PC-3 (cell line): ENCODE data around the gene MACROH2A1. TPM values are rescaled to one million over a fixed set of nuclear protein-coding genes. Genes with fewer than 3 reads are reported as not detected.

Experiments used
- ATAC-seq: fragments of 200-7000 bp; cut with Tn5 transposase; 2 replicates; pipeline ENCODE4 v1.9.1; 2020; ENCODE audit warnings: mild to moderate bottlenecking, moderate library complexity
- BruUV-seq: library from RNA; stranded (reverse); fragments of 400-500 nt; replicated peaks from 2 replicates; lab custom pipeline; 2021; lab: Mats Ljungman, UMichigan
- CTCF ChIA-PET: fragments of 300-600 bp; sonication (Branson Sonifier 250); formaldehyde crosslinking; loops from one replicate; lab custom pipeline; 2022; ENCODE audit warnings: antibody characterized with exemption; lab: Charles Lee
- POLR2A ChIA-PET: fragments of 300-600 bp; sonication (Branson Sonifier 250); formaldehyde crosslinking; loops from one replicate; lab custom pipeline; 2022; ENCODE audit warnings: antibody characterized with exemption; ENCODE audit not compliant: unreplicated experiment; lab: Charles Lee
- DNase-seq: peaks from one replicate; pipeline ENCODE4 v3.0.0-alpha.2; 2015
- H2AFZ ChIP-seq: fragments of 300-600 bp; sonication (generic); 2 replicates; pipeline ENCODE4 v1.6.0; 2016; ENCODE audit warnings: antibody characterized with exemption, low read length
- H3F3A ChIP-seq: fragments of 300-600 bp; sonication (generic); one replicate; pipeline ENCODE4 v1.6.0; 2017; ENCODE audit warnings: antibody characterized with exemption, low read length, control low read depth, mild to moderate bottlenecking; ENCODE audit not compliant: unreplicated experiment
- H3K27ac ChIP-seq: fragments of 300-600 bp; sonication (generic); 2 replicates; pipeline ENCODE4 v1.5.1; 2016; ENCODE audit warnings: mild to moderate bottlenecking, low read length
- H3K27me3 ChIP-seq: fragments of 300-600 bp; sonication (generic); 2 replicates; pipeline ENCODE4 v1.6.1; 2016; ENCODE audit warnings: low read length, mixed read lengths
- H3K36me3 ChIP-seq: fragments of 300-600 bp; sonication (generic); 2 replicates; pipeline ENCODE4 v1.6.1; 2016; ENCODE audit warnings: low read depth, mixed run types, low read length, mixed read lengths
- H3K4me1 ChIP-seq: fragments of 300-600 bp; sonication (generic); 2 replicates; pipeline ENCODE4 v1.5.1; 2016; ENCODE audit warnings: low read length; ENCODE audit not compliant: insufficient read depth
- H3K4me2 ChIP-seq: fragments of 300-600 bp; sonication (generic); 2 replicates; pipeline ENCODE4 v1.6.0; 2016; ENCODE audit warnings: low read length
- H3K4me3 ChIP-seq: fragments of 300-600 bp; sonication (generic); 2 replicates; pipeline ENCODE4 v1.5.1; 2016; ENCODE audit warnings: mild to moderate bottlenecking, low read length, mixed read lengths
- H3K79me2 ChIP-seq: fragments of 300-600 bp; sonication (generic); 2 replicates; pipeline ENCODE4 v1.6.1; 2017; ENCODE audit warnings: low read length, mixed read lengths
- H3K9ac ChIP-seq: fragments of 300-600 bp; sonication (generic); 2 replicates; pipeline ENCODE4 v1.6.0; 2016; ENCODE audit warnings: mild to moderate bottlenecking, low read length
- H3K9me2 ChIP-seq: fragments of 300-600 bp; sonication (generic); replicated peaks from 2 replicates; pipeline ENCODE4 v1.6.1; 2016; ENCODE audit warnings: mixed run types, low read length, mixed read lengths
- H3K9me3 ChIP-seq: fragments of 300-600 bp; sonication (generic); 2 replicates; pipeline ENCODE4 v1.6.1; 2016; ENCODE audit warnings: low read length, mixed read lengths
- H4K20me1 ChIP-seq: fragments of 300-600 bp; sonication (generic); 2 replicates; pipeline ENCODE4 v1.6.1; 2016; ENCODE audit warnings: low read length, mixed read lengths
- EZH2 ChIP-seq: fragments of 300-600 bp; sonication (generic); IDR thresholded peaks from one replicate; pipeline ENCODE4 v1.6.1; 2017; ENCODE audit warnings: antibody characterized with exemption, mild to moderate bottlenecking, low read length; ENCODE audit not compliant: unreplicated experiment
- EZH2phosphoT487 ChIP-seq: fragments of 300-600 bp; sonication (generic); IDR thresholded peaks from 2 replicates; pipeline ENCODE4 v1.6.1; 2018; ENCODE audit warnings: mild to moderate bottlenecking, antibody characterized with exemption, low read length, borderline replicate concordance
- intact Hi-C: fragments of 100-400 bp; cut with micrococcal nuclease; formaldehyde crosslinking; loops from 2 replicates; pipeline ENCODE4 v1.9.0; 2023
- total RNA-seq: library from RNA; depleted of rRNA; stranded (reverse); fragments of >200 nt; gene quantifications from 2 replicates; pipeline ENCODE4 v1.2.3, GENCODE V29; 2014
- TF ChIP-seq, protein P1 (sequence below): fragments of 300-600 bp; sonication (generic); conservative IDR thresholded peaks from 2 replicates; pipeline ENCODE4 v1.5.1; 2017; ENCODE audit warnings: antibody characterized with exemption, low read depth, mild to moderate bottlenecking, low read length

The MACROH2A1 gene
- total RNA-seq, 1 experiment from 2014 or later: 388 TPM

DNA sequence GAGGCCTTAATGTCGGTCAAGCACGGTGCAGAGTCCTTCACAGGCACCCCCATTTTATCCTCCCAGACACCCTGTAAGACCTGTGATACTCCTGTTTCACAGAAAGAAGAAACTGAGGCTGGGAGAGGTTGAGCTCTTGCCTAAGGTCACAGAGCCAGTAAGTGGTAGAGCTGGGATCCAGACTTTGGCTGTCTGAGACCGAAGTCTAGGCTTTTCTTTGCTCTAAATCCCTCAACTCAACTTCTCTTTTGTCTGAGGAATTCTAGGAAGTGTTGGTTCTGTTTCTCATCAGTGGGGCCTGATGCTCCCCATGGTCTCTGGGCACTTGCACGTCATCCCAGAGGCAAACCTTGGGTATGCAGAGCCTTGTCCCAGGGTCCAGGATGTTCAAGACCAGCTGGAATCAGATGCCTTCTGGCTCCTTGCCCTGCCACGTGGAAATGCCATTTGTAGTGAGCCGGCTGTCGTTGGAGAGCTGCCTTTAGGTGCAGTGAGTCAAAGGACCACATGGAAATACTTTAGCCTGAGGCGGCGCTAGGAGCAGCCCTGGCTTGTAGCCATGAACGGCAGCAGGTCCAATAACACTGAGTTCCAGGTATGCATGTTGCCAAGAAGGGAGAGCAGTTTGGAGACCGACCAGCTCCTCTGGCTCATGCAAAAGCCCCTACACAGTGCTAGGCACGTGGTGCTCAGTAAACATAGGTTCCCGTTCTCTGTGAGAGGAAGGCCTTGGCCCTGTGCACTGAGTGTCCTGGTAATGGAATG lies 38.9 kb upstream of the MACROH2A1 start:
- Histone ChIP-seq H3K36me3 (no peaks in the 10 kb centered on the region), H3K9me3 (no peaks in the 10 kb centered on the region), H3K27me3 (no peaks in the 10 kb centered on the region), H3K4me3 (no peak overlapping the region), H3F3A (no peaks in the 10 kb centered on the region), H3K9ac (no peak overlapping the region), H3K4me1 (peaks cover 12% of the 10 kb centered on the region), H2AFZ (no peak overlapping the region), H3K9me2 (no peaks in the 10 kb centered on the region), H3K27ac (no peak overlapping the region), H3K79me2 (no peaks in the 10 kb centered on the region), H3K4me2 (0 out of 2 replicates have a peak overlapping the region, but pooled peaks have one; percentile 18), H4K20me1 (no peaks in the 10 kb centered on the region)
- intact Hi-C loops: no loop called here
- POLR2A ChIA-PET: no interaction called here
- no TSS peak for BruUV-seq
- CTCF ChIA-PET: no interaction called here
- DNase-seq (peak; percentile 79), ATAC-seq (peak; percentile 51)
- TF ChIP-seq, protein P1, sequence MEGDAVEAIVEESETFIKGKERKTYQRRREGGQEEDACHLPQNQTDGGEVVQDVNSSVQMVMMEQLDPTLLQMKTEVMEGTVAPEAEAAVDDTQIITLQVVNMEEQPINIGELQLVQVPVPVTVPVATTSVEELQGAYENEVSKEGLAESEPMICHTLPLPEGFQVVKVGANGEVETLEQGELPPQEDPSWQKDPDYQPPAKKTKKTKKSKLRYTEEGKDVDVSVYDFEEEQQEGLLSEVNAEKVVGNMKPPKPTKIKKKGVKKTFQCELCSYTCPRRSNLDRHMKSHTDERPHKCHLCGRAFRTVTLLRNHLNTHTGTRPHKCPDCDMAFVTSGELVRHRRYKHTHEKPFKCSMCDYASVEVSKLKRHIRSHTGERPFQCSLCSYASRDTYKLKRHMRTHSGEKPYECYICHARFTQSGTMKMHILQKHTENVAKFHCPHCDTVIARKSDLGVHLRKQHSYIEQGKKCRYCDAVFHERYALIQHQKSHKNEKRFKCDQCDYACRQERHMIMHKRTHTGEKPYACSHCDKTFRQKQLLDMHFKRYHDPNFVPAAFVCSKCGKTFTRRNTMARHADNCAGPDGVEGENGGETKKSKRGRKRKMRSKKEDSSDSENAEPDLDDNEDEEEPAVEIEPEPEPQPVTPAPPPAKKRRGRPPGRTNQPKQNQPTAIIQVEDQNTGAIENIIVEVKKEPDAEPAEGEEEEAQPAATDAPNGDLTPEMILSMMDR: no peak
- TF ChIP-seq EZH2phosphoT487 (no peak), EZH2 (no peak)

DNA sequence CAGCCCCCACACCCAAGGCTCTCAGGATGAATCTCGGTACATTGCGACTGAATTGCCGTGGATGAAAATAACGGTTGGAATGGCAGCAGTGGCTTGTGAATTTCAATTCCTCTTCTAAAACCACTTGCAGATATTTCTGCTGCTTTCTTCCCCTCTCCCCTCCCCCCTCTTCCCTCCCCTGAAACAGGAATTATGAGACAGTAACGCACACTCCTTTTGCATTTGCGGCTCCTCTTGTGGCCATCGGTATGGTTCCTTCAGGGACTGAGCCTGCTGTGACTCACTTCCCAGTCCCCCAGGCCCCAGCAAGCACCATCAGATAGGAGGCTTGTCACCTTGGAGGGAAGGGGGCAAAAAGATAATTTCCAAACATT lies 38.4 kb upstream of the MACROH2A1 start:
- no peaks in the 10 kb centered on the region for H3K9me3 ChIP-seq
- no peaks in the 10 kb centered on the region for H3K9me2 ChIP-seq
- H3K27me3 ChIP-seq: no peaks in the 10 kb centered on the region
- H2AFZ ChIP-seq: no peak overlapping the region
- H3F3A ChIP-seq: no peaks in the 10 kb centered on the region
- H3K4me3 ChIP-seq: no peak overlapping the region
- no peak overlapping the region for H3K27ac ChIP-seq
- ChIA-PET CTCF (no interaction called here), POLR2A (no interaction called here)
- no peak overlapping the region for H3K9ac ChIP-seq
- DNase-seq: peak; percentile 53
- 0 out of 2 replicates have a peak overlapping the region, but pooled peaks have one; percentile 18 for H3K4me2 ChIP-seq
- TF ChIP-seq EZH2 (no peak), EZH2phosphoT487 (no peak)
- TF ChIP-seq, protein P1: no peak
- H3K79me2 ChIP-seq: no peaks in the 10 kb centered on the region
- peaks cover 12% of the 10 kb centered on the region for H3K4me1 ChIP-seq
- no TSS peak for BruUV-seq
- H4K20me1 ChIP-seq: no peaks in the 10 kb centered on the region
- intact Hi-C loops: no loop called here
- ATAC-seq: peak; percentile 37; the same call in 1 of the 2 replicates
- H3K36me3 ChIP-seq: no peaks in the 10 kb centered on the region

DNA sequence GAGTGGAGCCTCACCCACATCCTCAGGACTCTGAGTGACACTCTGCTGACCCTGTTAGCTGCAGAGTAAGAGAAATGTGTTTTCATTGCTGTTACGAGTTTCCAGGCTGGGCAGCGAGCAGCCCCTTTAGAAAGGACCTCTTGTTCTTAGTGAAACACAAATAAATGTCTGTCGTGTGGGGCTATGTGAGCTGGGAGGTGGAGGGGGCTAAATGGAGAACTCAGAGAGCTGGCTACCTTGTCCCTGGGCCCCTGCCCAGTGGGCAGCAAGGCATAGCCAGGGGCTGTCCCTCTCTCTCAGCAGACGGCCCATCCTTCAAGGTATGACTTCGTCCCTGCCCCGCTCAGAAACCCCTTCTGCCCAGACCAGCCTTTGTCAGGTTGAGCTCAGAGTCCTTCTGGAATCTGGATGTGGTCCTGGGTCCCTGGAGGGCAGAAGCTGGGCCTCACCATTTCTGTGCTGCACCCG lies 38.0 kb upstream of the MACROH2A1 start:
- H3K27me3 ChIP-seq: no peaks in the 10 kb centered on the region
- no peak overlapping the region for H3K27ac ChIP-seq
- intact Hi-C loops: no loop called here
- H3K79me2 ChIP-seq: no peaks in the 10 kb centered on the region
- H3K9me3 ChIP-seq: no peaks in the 10 kb centered on the region
- H3K4me1 ChIP-seq: peaks cover 12% of the 10 kb centered on the region
- H3K9me2 ChIP-seq: no peaks in the 10 kb centered on the region
- H3K4me3 ChIP-seq: no peak overlapping the region
- H4K20me1 ChIP-seq: no peaks in the 10 kb centered on the region
- DNase-seq: no peak
- H3F3A ChIP-seq: no peaks in the 10 kb centered on the region
- no peaks in the 10 kb centered on the region for H3K36me3 ChIP-seq
- 0 out of 2 replicates have a peak overlapping the region, but pooled peaks have one; percentile 18 for H3K4me2 ChIP-seq
- no peak for TF ChIP-seq EZH2
- TF ChIP-seq EZH2phosphoT487: no peak
- TF ChIP-seq, protein P1: no peak
- H3K9ac ChIP-seq: no peak overlapping the region
- CTCF ChIA-PET: no interaction called here
- BruUV-seq: no TSS peak
- H2AFZ ChIP-seq: no peak overlapping the region
- POLR2A ChIA-PET: no interaction called here
- ATAC-seq: no peak
